ENCODE data around the gene DSC1. TPM values are rescaled to one million over a fixed set of nuclear protein-coding genes. Genes with fewer than 3 reads are reported as not detected.

Gene DSC1
- total and polyA plus RNA-seq, 2 of the 8 experiments (the other 6 are each of a cell fraction or from before 2014, with no cell fraction given) = 0.02 TPM; not detected in 1

GRCh38 chr18:31204833-31205232 lies 42.2 kb upstream of the DSC1 start (continued):
- no peak for TF ChIP-seq BACH1 (IDR thresholded peaks at IDR 0.05; ENCODE audit: low read length)
